NCI-H1930 (cell line): ENCODE results near the gene CKS1B.

ENCODE experiments used
- DNase-seq, 2 experiments: peaks; one replicate each; lab custom pipeline; 2025; lab: John Stamatoyannopoulos, UW

CKS1B gene

DNA sequence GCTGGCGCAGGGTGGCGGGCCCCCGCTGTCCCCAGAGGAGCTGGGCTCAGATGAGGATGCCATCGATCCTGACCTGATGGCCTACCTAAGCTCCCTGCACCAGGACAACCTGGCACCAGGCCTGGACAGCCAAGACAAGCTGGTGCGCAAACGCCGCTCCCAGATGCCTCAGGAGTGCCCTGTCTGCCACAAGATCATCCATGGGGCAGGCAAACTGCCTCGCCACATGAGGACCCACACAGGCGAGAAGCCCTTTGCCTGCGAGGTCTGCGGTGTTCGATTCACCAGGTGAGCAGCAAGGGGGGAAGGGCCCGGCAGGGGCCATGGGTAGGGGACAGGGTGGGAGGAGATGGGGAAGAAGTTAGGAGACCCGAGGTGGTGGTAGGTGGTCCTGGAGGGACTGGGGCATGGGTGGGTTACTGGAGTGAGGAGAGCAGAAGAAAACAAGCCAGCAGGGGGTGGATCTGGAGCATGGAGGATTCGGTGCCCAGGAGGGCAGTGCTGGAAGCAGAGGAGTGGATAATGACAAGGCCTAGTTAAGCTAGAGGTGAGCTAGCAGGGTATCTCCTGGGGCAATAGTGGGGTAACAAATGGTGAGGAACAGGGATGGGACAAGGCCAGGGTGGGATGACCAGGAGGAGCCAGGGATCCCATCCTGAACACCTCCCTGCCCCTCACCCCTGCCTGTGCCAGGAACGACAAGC is 41.2 kb downstream of the CKS1B start:
- no peak for DNase-seq

DNA sequence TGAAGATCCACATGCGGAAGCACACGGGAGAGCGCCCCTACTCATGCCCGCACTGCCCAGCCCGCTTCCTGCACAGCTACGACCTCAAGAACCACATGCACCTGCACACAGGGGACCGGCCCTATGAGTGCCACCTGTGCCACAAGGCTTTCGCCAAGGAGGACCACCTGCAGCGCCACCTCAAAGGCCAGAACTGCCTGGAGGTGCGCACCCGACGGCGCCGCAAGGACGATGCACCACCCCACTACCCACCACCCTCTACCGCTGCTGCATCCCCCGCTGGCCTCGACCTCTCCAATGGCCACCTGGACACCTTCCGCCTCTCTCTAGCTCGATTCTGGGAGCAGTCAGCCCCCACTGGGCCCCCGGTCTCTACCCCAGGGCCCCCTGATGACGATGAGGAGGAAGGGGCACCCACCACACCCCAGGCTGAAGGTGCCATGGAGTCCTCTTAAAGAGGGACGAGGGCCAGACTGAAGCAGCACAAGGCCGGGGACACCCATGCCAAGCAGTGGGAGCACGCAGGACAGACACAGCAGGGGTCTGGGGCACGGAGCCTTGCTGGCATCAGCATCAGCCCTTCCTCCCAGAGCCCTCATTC is 41.9 kb downstream of the CKS1B start:
- no peak for DNase-seq

DNA sequence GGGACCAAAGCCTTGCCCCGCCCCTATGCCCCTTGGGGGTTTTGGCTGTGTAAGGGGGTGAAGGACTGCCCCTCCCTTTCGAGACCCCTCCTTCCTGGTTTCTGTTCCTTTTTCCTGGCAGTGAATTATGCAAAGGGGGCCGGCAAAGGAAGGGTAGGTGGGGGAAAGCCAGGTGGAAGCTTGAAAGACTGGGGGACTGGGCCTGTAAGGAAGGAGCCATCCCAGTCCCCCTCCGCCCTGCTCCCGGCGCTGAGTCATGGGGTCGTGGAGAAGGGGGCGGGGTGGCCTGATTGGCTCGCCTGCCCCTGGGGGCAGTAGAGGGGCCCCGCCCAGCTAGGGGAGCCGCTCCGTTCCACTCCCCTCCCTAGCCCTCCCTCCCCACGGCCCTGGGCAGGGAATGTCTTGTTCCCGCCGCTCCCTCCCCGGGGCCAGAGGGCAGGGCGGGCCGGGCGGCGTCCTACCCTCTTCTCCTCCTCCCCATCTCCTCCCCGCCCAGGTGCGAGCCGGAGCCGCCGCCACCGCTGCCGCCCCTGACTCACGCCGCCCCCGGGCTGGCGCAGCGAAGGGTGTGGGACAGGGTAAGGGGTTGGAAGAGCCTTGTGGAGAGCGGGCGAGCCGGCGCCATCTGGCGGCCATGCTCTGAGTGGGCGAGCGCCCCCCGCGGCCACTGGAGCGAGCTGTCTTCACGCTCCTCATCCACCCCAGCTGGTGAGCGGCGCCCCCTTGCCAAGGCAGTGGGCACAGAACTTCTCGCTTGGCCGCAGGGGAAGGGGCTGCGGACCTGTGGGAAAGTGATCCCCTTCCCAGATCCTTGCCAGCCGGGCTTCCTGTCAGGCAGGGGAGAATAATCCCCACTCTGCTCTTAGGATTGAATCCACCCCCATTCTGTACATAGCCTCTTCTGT is 42.8 kb downstream of the CKS1B start:
- peak; percentile 84 to 90 for DNase-seq

DNA sequence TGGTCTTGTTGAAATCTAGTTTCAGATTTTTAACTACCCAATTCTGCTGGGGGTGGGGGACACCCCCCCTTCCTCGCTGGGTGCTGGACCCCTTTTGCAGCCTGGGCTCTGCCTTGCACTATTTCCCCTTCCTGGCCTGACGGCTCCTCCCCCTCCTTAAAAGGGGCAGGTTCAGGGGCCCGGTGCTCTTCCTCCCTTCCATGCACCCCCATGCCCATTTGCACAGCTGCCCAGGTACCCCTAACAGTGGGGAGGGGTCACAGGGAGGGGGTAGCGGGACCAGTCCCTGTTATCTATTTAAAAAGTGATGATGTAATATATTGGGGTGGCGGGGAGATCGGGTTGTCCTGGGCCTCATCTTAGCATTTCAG is 43.5 kb downstream of the CKS1B start:
- no peak for DNase-seq

DNA sequence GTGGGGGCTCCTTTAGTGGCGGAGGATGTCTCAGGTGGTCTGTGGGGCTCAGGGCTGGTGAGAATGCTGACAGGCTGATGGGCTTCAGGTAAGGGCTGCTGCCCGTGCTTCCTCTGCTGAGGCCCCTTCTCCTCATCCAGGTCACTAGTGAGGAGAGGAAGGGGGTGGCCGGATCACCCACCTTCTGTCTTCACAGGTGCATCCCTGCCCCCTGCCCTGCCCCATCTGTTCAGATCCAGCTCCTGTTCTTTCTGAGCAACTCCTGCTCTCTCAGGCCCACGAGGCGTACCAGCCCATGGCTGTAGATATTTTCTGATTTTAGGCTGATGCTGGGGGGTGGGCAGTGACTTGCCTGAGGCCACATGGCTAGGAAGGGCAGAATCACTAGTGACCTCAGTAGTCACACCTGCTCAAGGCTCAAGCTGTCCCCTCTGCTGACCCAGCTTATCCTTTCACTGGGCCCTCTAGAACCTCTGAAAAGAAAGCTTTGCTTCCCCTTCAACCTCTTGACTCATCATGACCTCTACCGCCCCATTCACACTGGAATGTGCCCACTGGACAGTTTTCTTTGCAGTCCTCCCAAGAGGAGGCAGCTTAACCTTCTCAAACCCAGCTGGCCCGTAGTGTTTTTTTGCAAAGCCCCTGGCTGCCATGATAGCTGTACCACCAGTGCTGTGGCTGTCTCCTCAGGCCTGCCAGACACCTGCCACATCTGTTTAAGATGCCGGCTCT is 44.3 kb downstream of the CKS1B start:
- no peak for DNase-seq

DNA sequence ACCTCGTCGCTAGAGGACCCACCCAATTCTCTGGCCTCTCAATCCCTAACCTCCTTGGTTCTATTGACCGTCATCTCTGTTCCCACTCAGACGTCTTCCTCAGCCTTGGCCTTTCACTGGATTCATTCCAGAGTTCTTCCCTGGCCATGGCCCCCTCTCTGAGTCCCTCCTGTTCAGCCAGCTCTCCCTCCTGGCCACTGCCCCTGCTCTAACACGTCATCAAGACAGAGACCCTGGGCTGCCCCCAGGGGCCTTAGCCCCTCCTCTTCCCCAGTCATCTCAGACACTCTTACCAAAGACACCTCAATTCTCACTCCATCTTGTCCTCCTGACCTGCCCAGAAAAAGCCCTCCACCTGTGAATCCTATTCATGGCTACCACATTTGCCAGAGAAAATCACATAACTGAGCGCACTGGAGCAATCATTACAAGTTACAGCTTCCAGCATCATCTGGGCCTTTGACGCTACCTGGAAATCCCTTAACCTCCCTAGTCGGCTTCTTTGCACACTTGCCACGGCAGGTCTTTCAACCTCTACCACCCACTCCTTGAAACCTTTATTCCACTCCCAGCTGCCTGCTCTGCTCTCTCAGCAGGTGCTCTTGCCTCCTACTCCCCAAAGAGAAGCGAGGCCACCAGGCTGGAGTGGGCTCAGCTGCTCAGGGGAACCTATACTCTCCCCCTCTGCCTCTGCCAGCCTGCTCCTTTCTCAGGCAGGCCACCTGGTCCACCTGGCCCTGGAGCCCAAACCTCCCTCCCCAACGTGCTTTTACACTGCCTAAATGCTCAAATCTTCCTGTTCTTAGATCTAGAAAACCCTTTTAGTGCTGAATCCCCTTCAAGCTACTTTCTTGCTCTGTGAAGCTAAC is 45.1 kb downstream of the CKS1B start:
- DNase-seq, result no peak

DNA sequence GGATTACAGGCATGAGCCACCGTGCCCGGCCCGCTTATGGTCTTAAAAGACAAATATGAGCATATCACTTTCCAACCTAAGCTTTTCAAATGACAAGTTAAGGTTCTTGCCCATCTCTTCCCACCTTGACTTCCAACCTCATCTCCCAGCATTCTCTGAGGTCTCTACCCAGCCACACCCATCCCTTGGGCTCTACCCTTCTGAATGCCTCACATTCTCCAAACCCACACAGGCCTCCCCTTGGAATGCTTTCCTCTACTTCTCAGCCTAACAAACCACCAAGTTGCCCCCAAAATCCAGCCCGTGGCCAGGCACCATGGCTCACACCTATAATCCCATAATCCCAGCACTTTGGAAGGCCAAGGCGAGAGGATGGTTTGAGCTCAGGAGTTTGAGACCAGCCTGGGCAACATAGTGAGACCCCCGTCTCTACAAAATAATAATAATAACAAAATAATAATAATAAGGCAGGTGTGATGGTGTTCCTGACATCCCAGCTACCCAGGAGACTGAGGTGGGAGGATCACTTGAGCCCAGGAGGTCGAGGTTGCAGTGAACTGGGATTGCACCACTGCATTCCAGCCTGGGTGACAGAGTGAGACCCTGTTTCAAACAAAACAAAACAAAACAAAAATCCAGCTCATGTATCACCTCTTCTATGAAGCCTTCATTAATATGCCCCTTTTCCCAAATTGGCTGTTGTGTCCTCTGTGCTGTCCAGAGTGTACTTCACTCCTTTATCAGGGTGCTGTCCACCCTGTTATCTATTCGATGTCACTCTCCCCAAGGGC is 47.9 kb downstream of the CKS1B start:
- no peak for DNase-seq

DNA sequence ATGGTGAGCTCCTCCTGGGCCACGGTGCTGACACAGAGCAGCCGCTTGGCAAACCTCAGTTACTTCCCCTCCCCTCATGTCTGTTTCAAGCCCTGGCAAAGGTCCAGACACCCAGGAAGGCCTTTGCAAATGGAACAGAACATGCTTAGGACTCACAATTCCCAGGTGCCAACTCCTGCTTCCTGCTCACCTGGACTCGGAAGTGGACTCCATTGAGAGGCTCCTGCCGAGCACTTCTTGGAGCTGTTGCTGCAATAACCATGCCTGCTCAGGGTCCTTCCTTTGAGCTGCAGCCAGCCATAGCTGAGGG is 48.4 kb downstream of the CKS1B start:
- DNase-seq, result no peak

DNA sequence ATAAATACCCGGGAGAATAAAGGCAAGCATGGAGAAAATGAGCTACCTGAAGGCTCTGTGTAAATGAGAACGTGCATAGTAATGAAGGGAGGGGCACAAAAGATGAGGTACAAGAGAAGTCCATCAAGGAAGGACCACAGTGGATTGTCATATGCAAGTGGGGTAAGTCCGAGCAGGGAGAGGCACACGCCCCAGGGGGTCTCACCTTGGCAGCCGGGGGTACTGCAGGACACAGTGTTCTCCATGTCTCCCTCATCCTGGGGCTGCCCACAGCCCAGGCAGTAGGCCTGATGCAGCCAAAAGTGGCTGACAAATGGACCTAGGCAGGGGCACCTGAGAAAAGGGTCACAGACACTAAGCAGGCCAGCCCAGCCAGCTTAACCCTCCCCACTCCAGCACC is 49.1 kb downstream of the CKS1B start:
- DNase-seq, result no peak

DNA sequence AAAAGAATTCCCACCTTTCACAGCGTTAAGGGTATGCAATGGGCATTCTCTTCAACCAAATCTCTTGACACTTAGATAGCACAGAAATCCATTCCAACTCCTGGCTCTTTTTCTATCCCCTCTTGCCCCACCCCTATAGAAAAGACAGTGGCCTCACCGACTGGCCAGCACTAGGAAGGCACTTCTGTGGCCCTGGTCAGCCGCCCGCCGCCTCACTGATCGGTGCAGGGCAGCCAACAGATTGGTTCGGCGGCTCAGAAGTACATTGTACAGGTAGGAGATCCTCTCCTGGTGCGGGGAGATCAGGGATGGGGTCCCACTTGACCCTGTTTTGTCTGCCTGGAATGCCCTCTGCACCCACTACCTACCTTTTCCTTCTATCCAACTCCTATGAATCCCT is 49.8 kb downstream of the CKS1B start:
- DNase-seq, result no peak

DNA sequence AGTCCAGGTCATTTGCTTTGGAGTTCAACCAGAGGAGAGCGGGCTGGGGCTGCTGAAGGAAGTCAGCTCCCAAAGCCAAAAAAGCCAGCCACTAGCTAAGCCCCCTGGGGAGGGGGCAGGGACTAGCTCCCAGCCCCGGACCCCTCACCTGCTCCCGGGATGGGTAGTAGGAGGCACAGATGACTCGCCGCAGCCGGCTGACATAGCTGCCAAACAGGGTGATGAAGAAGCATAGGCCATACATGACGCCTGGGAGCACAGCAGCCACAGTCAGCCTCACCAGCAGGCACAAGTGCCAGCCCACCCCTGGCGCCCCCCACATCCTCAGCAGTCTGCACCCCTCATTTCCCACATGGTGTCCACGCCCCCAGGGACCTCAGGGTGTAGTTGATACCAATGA is 51.7 kb downstream of the CKS1B start:
- no peak for DNase-seq

DNA sequence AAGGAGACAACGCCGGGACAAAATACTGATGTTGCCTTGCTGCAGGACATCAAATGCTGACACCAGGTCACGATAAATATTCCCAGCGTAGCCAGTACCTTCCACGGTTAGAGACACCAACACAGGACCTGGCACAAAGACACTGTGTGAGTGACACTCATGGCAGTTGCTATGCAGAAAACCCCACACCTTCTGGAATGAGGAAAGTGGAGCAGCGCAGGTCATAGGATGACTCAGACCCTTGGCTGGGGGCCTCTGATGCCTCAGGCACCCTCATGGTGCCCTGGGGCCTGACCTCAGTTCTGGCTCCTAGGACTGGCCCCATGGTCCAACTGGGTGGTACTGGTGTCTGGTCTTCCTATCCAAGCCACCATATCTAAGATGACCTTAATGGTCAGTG is 52.1 kb downstream of the CKS1B start:
- DNase-seq, result no peak
